Gastroesophageal sphincter (tissue), 3 donors: ENCODE measurements around the gene TRIM4.

Source experiments
- EP300 ChIP-seq: sonication (generic); formaldehyde crosslinking; IDR thresholded peaks from one replicate; pipeline ENCODE4 v1.6.1; 2017; ENCODE audit warnings: antibody characterized with exemption, mild to moderate bottlenecking
- POLR2A ChIP-seq, 2 donors: fragments of 450-650 bp; IDR thresholded peaks; one replicate each; pipeline ENCODE4 v1.6.1; 2017; ENCODE audit warnings: antibody characterized with exemption in 2 of 2, mild to moderate bottlenecking in 2 of 2, moderate library complexity in 1 of 2
- POLR2AphosphoS5 ChIP-seq: sonication (generic); formaldehyde crosslinking; IDR thresholded peaks from one replicate; pipeline ENCODE4 v1.6.1; 2017; ENCODE audit warnings: antibody characterized with exemption
- TF ChIP-seq, protein P1 (sequence below), 4 experiments: fragments of 200-600 bp in 2 of 4; fragments of 450-650 bp in 2 of 4; sonication (generic) in 1 of 4; IDR thresholded peaks; one replicate each; pipeline ENCODE4 v1.5.1; 2017 to 2019; ENCODE audit warnings: antibody characterized with exemption in 4 of 4, mild to moderate bottlenecking in 2 of 4, moderate library complexity in 2 of 4

DNA sequence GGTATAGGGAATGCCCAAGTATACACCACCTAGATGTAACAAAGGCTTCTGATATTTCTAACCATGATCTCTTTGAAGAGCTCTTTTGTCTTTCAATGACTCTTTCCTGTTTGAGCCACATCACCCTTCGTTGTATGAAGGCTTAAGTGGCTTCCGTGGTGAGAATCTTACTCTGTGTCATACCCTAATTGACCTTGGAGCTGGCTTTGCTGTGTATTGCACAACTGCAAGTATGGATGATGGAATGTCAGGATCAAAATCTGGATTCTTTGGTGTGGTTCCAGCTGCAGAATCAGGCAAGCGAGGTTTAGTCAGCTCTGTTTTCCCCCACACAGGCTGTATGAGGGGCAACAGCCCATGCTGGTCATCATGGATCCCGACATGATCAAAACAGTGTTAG lies 75.5 kb downstream of the TRIM4 start:
- TF ChIP-seq POLR2A (IDR thresholded peaks at IDR 0.05) (no peak), EP300 (no peak), POLR2AphosphoS5 (no peak)
- TF ChIP-seq, protein P1, sequence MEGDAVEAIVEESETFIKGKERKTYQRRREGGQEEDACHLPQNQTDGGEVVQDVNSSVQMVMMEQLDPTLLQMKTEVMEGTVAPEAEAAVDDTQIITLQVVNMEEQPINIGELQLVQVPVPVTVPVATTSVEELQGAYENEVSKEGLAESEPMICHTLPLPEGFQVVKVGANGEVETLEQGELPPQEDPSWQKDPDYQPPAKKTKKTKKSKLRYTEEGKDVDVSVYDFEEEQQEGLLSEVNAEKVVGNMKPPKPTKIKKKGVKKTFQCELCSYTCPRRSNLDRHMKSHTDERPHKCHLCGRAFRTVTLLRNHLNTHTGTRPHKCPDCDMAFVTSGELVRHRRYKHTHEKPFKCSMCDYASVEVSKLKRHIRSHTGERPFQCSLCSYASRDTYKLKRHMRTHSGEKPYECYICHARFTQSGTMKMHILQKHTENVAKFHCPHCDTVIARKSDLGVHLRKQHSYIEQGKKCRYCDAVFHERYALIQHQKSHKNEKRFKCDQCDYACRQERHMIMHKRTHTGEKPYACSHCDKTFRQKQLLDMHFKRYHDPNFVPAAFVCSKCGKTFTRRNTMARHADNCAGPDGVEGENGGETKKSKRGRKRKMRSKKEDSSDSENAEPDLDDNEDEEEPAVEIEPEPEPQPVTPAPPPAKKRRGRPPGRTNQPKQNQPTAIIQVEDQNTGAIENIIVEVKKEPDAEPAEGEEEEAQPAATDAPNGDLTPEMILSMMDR (IDR thresholded peaks at IDR 0.05) = no peak
